Daoy (cell line): ENCODE measurements around the gene PTGER1. TPM values are rescaled to one million over a fixed set of nuclear protein-coding genes. Genes with fewer than 3 reads are reported as not detected.
A peak's percentile ranks its signal among the peaks of the same experiment; 100 is the strongest.
"Not testable (repeated sequence)": the region's sequence is repeated elsewhere in the genome, so short reads cannot be mapped to it uniquely, and the experiment has no call there.

Experiments
- DNase-seq: peaks from one replicate; pipeline ENCODE4 v3.0.0-alpha.2; 2015; ENCODE audit warnings: low read depth
- total RNA-seq: library from RNA; depleted of rRNA; stranded (reverse); fragments of >200 nt; shearing (Covaris generic); gene quantifications from 2 replicates; pipeline ENCODE4 v1.2.3, GENCODE V29; 2014

PTGER1 gene
- total RNA-seq, 1 experiment from 2014 or later, result not detected

DNA sequence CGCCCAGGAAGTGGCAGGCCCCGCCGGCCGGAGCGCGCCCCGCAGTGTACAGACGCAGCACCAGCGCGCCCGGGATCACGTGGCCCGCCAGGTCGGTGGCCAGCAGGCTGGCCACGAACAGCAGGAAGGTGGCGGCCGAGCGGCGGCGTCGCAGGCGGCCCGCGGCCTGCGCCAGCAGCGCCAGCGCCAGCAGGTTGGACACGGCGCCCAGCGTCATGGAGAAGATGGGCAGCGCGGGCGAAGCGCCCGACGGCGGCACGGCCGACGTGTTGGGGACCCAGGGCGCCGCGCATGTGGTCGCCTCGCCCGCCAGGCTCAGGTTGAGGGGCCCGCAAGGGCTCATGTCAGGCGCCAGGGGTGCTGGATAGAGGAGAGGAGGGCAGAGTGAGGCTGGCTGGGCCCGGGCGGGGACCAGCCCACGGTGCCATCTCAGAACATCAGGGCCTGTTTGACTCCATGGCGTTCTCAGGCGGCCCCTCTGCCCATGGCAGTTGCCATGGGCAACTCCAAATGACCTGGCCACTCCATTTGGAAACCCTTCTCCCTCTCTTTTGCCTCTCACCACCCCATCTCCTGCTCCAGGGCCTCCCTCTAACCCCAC is 1.1 kb downstream of the PTGER1 start:
- no peak for DNase-seq

- DNase-seq, result no peak
Observed at GRCh38 chr19:14473073-14473977, 1.8 kb downstream of the PTGER1 start.

GRCh38 chr19:14472202-14472938 is 2.8 kb downstream of the PTGER1 start:
- DNase-seq, result peak; percentile 75

- DNase-seq, result no peak
Observed at GRCh38 chr19:14471436-14472187, 3.5 kb downstream of the PTGER1 start.

- no peak for DNase-seq
Observed at GRCh38 chr19:14470031-14470876, 4.9 kb downstream of the PTGER1 start.

- DNase-seq, result no peak
Observed at GRCh38 chr19:14467816-14468215, 7.3 kb downstream of the PTGER1 start.

GRCh38 chr19:14467391-14467790 is 7.8 kb downstream of the PTGER1 start:
- no peak for DNase-seq

DNA sequence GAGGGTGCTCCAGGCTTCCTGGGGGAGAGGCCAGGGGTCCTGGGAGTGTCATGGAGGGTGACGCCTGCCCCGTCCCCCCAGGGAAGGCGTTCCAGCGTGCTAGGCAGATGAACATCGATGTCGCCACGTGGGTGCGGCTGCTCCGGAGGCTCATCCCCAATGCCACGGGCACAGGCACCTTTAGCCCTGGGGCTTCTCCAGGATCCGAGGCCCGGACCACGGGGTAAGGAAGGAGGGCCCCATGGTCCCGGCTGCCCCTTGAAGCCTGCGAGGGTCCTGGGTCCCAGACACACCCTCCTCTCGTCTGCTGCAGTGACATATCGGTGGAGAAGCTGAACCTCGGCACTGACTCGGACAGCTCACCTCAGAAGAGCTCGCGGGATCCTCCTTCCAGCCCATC is 11.4 kb downstream of the PTGER1 start:
- DNase-seq, result no peak

DNA sequence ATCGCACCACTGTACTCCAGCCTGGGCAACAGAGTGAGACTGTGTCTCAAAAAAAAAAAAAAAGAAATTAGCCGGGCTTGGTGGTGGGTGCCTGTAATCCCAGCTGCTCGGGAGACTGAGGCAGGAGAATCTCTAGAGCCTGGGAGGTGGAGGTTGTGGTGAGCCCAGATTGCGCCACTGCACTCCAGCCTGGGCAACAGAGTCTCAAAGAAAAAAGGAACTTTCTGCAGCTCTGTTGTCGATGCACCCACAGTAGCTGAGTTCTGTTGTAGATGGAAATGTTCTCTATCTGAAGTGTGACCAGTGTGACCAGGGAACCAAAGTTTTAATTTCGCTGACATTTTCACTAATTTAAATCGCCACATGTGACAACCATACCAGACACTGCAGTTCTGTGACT is 12.8 kb downstream of the PTGER1 start:
- DNase-seq, result not testable (repeated sequence)

GRCh38 chr19:14460935-14461334 is 14.2 kb downstream of the PTGER1 start:
- DNase-seq, result no peak

DNA sequence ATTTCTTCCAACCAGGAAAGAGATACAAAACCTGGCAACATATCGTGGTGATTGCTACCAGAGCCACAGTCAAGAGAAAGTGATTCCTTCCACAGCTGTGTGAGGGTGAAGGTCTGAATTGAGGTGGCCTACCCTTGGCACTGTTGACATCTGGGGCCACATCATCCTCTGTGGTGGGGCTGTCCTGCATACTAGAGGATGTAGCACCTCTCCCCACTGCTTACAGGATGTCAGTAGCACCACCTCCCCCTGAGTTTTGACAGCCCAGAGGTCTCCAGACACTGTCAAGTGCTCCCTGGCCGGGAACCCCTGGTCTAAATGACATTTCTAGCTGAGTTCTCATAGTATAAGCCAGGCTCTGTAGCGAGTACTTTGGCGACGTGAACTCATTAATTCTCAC is 15.5 kb downstream of the PTGER1 start:
- no peak for DNase-seq

DNA sequence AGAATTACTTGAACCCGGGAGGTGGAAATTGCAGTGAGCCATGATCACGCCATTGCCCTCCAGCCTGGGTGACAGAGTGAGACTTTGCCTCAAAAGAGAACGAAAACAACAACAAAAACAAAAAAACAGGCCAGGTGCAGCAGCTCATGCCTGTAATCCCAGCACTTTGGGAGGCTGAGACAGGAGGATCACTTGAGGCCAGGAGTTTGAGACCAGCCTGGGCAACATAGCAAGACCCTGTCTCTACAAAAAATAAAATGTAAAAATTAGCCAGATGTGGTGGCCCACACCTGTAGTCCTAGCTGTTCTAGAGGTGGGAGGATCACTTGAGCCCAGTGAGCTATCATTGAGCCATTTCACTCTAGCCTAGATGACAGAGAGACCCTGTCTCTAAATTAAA is 22.9 kb downstream of the PTGER1 start:
- not testable (repeated sequence) for DNase-seq

DNA sequence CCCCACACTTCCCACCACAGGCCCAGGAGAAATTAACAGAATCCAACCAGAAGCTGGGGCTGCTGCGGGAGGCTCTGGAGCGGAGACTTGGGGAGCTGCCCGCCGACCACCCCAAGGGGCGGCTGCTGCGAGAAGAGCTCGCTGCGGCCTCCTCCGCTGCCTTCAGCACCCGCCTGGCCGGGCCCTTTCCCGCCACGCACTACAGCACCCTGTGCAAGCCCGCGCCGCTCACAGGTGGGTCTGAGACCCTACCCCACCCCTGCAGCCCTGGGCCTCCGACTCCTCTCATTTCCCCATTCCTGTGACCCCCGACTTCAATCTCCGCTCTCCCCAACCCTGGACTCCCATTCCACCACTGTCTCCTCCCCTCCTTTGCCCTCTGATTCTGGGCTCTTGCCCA is 24.3 kb downstream of the PTGER1 start:
- DNase-seq, result no peak

DNA sequence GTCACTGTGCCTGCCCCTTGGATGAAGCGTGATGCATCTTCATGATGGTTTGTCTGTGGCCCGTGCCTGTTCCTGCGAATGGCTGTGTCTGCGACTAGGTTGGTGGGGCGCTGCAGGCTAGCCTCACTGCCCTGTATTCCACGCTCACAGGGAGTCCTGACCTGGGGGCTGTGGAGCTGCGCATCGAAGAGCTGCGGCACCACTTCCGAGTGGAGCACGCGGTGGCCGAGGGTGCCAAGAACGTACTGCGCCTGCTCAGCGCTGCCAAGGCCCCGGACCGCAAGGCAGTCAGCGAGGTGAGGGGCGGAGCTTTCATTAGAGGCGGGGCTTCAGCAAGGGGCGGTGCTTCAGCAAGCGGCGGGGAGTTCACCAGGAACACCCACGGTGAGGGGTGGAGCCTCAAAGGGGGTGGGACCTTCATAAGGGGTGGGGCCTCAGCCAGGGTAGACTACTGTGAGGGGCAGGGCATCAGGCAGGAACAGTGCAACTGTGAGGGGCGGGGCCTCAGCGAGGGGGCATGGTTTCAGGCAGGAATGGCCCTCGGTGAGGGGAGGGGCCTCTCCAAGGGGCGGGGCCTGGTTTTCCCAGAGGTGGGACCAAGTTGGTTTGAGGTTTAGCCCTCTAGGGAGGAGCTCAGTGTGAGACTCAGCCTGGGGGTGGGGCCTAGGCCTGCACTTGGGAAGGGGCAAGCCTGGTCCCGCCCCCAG is 24.8 kb downstream of the PTGER1 start:
- DNase-seq, result peak; percentile 68

- DNase-seq, result no peak
Observed at GRCh38 chr19:14449321-14449720, 25.8 kb downstream of the PTGER1 start.

DNA sequence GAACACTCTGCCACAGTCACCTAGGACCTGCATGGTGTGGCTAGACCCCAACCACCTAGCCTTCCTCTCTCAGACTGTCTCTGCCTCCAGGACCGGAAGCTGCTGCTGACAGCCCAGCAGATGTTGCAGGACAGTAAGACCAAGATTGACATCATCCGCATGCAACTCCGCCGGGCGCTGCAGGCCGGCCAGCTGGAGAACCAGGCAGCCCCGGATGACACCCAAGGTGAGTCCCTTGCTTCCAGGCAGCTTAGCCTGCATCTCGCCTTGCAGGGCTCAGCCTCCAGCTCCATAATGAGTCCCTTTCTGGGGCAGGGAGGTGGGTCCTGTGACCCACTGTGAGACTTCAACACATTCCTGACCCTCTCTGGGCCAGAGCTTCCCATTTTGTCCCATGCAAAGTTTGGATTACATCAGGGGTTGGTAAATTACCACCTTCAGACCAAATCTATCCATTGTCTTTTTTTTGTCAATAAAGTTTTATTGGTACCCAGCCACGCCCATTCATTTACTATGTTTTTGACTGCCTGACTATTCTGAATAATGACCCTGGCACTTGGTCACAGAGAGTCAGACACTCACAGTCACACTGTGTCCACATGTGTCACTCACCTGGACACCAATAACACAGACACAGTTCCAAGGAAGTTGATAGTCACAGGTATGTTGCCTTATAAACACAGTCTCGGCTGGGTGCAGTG is 28.7 kb downstream of the PTGER1 start:
- no peak for DNase-seq

GRCh38 chr19:14443632-14444216 is 31.4 kb downstream of the PTGER1 start:
- no peak for DNase-seq

GRCh38 chr19:14442891-14443631 is 32.1 kb downstream of the PTGER1 start:
- DNase-seq, result no peak
